Esophagus squamous epithelium (tissue), 5 donors: Measurements from ENCODE around the gene SH3GL1. TPM values are rescaled to one million over a fixed set of nuclear protein-coding genes. Genes with fewer than 3 reads are reported as not detected.
A peak's percentile ranks its signal among the peaks of the same experiment; 100 is the strongest.

Experiments used
- DNase-seq: peaks from one replicate; lab custom pipeline; 2025; lab: John Stamatoyannopoulos, UW
- H3K27ac ChIP-seq, 4 donors: fragments of 200-600 bp; sonication (generic); one replicate each; pipeline ENCODE4 v1.5.1; 2016 to 2019; ENCODE audit warnings: mild to moderate bottlenecking in 1 of 4
- H3K27me3 ChIP-seq, 4 donors: fragments of 200-600 bp; sonication (generic); 1 replicate in 3 of 4; 2 replicates in 1 of 4; pipeline versions ENCODE4 v1.5.1 to v1.6.0; 2017 to 2021; ENCODE audit warnings: antibody characterized with exemption in 1 of 4
- H3K36me3 ChIP-seq, 3 donors: fragments of 200-600 bp; sonication (generic); one replicate each; pipeline ENCODE4 v1.5.1; 2016 to 2019
- H3K4me1 ChIP-seq, 3 donors: fragments of 200-600 bp; sonication (generic); one replicate each; pipeline ENCODE4 v1.5.1; 2017 to 2019
- H3K4me3 ChIP-seq, 4 donors: fragments of 200-600 bp; sonication (generic); 1 replicate in 3 of 4; 2 replicates in 1 of 4; pipeline ENCODE4 v1.5.1; 2016 to 2019; ENCODE audit warnings: mild to moderate bottlenecking in 2 of 4, moderate library complexity in 1 of 4
- H3K9me3 ChIP-seq, 3 donors: fragments of 200-600 bp; sonication (generic); one replicate each; pipeline ENCODE4 v1.5.1; 2016 to 2019
- CTCF ChIP-seq, 6 experiments: fragments of 450-650 bp in 4 of 6; fragments of 200-600 bp in 2 of 6; sonication (generic) in 2 of 6; IDR thresholded peaks; one replicate each; pipeline ENCODE4 v1.5.1; 2016 to 2019; ENCODE audit warnings: antibody characterized with exemption in 6 of 6, mild to moderate bottlenecking in 4 of 6, moderate library complexity in 4 of 6
- POLR2A ChIP-seq, 4 donors: fragments of 450-650 bp; IDR thresholded peaks; one replicate each; pipeline ENCODE4 v1.6.1; 2017; ENCODE audit warnings: antibody characterized with exemption in 4 of 4, mild to moderate bottlenecking in 4 of 4, moderate library complexity in 3 of 4
- WGBS, 2 donors: methylation state at CpG; one replicate each; pipeline ENCODE4 v1.1.5; 2018; 5-methylcytosine and 5-hydroxymethylcytosine counted together
- intact Hi-C: fragments of 100-400 bp; cut with DNase I; formaldehyde crosslinking; loops from one replicate; pipeline ENCODE4 v1.15.0; 2022
- total RNA-seq, 4 donors: library from RNA; depleted of rRNA; stranded (reverse); fragments of >200 nt; gene quantifications; one replicate each; pipeline ENCODE4 v1.1.0, GENCODE V29; 2016
- donor health status: DM: yes; HTN: yes; CAD: no.

SH3GL1 gene
- total RNA-seq, 4 donors from 2014 or later: 67.4 to 131 (median 91.2) TPM

GRCh38 chr19:4396949-4397783 lies 3.2 kb downstream of the SH3GL1 start:
- WGBS, 2 donors: 70 to 78% methylated on average over 9 to 13 of the region's 15 CpGs
- no peak for TF ChIP-seq CTCF (IDR thresholded peaks at IDR 0.05)
- TF ChIP-seq POLR2A (IDR thresholded peaks at IDR 0.05): no peak
- no peak for DNase-seq
- intact Hi-C loops: no loop called here
- H3K27me3 ChIP-seq: no peaks in the 10 kb centered on the region
- no peaks in the 10 kb centered on the region for H3K9me3 ChIP-seq
- H3K4me1 ChIP-seq: peaks cover 32 to 90% (median 61%) of the 10 kb centered on the region in 3 donors
- H3K36me3 ChIP-seq: peaks cover 0 to 48% (median 4%) of the 10 kb centered on the region in 3 donors
- H3K27ac ChIP-seq: peak overlapping the region; percentile 40 to 99 (median 65)
- H3K4me3 ChIP-seq: peak overlapping the region in 1 of 4 donors; percentile 98

GRCh38 chr19:4393947-4394590 lies 6.3 kb downstream of the SH3GL1 start:
- Histone ChIP-seq H3K4me3 (no peak overlapping the region), H3K27ac (peak overlapping the region; percentile 51 to 90 (median 76)), H3K27me3 (no peaks in the 10 kb centered on the region), H3K4me1 (peaks cover 54 to 98% (median 83%) of the 10 kb centered on the region in 3 donors), H3K9me3 (no peaks in the 10 kb centered on the region), H3K36me3 (peaks cover 0 to 56% (median 4%) of the 10 kb centered on the region in 3 donors)
- no peak for DNase-seq
- WGBS, 2 donors: 66 to 81% methylated on average over 6 to 7 of the region's 8 CpGs
- intact Hi-C loops: no loop called here
- TF ChIP-seq CTCF (IDR thresholded peaks at IDR 0.05) (no peak), POLR2A (IDR thresholded peaks at IDR 0.05) (no peak)

GRCh38 chr19:4391701-4392483 lies 8.5 kb downstream of the SH3GL1 start:
- peaks cover 53 to 98% (median 79%) of the 10 kb centered on the region in 3 donors for H3K4me1 ChIP-seq
- intact Hi-C loops: no loop called here
- no peak for DNase-seq
- H3K4me3 ChIP-seq: peak overlapping the region in 3 of 4 donors; percentile 18 to 44 (median 22)
- H3K27me3 ChIP-seq: no peaks in the 10 kb centered on the region
- TF ChIP-seq CTCF (IDR thresholded peaks at IDR 0.05) (no peak), POLR2A (IDR thresholded peaks at IDR 0.05) (no peak)
- WGBS, 2 donors: 45 to 56% methylated on average over 15 to 18 of the region's 20 CpGs
- no peaks in the 10 kb centered on the region for H3K9me3 ChIP-seq
- H3K27ac ChIP-seq: peak overlapping the region; percentile 81 to 93 (median 86)
- peaks cover 0 to 49% (median 9%) of the 10 kb centered on the region in 3 donors for H3K36me3 ChIP-seq

GRCh38 chr19:4391306-4391693 lies 9.0 kb downstream of the SH3GL1 start:
- intact Hi-C loops: no loop called here
- H3K27ac ChIP-seq: peak overlapping the region; percentile 81 to 93 (median 86)
- H3K36me3 ChIP-seq: peaks cover 0 to 49% (median 9%) of the 10 kb centered on the region in 3 donors
- peak overlapping the region in 3 of 4 donors; percentile 22 to 44 (median 29) for H3K4me3 ChIP-seq
- peaks cover 53 to 99% (median 73%) of the 10 kb centered on the region in 3 donors for H3K4me1 ChIP-seq
- 50 to 57% methylated on average over 8 to 9 of the region's 9 CpGs for WGBS, 2 donors
- DNase-seq: no peak
- H3K9me3 ChIP-seq: no peaks in the 10 kb centered on the region
- no peaks in the 10 kb centered on the region for H3K27me3 ChIP-seq
- no peak for TF ChIP-seq CTCF (IDR thresholded peaks at IDR 0.05)
- TF ChIP-seq POLR2A (IDR thresholded peaks at IDR 0.05): no peak
